ENCODE results near the gene CAVIN1.
"Not testable (repeated sequence)": the region's sequence is repeated elsewhere in the genome, so short reads cannot be mapped to it uniquely, and the experiment has no call there.

The CAVIN1 gene

GRCh38 chr17:42422958-42423712 lies at the start of gene CAVIN1:
TSS of gene CAVIN1 (minus strand) at chr17:42423256. CDS start at chr17:42423097, 159 bp downstream.
- Histone ChIP-seq H3K27me3 (ENCODE audit: insufficient read depth, low read length) (peaks cover 51% of the 10 kb centered on the region), H2AFZ (ENCODE audit: low read depth, low read length) (peak within 1 kb of the TSS; percentile 68), H3K4me3 (ENCODE audit: low read length) (peak within 1 kb of the TSS; percentile 41), H3K36me3 (ENCODE audit: insufficient read depth, low read length) (no peaks in the 10 kb centered on the region), H3K4me1 (ENCODE audit: insufficient read depth, low read length) (peaks cover 10% of the 10 kb centered on the region), H3K9me3 (ENCODE audit: low read length) (no peaks in the 10 kb centered on the region)

DNA sequence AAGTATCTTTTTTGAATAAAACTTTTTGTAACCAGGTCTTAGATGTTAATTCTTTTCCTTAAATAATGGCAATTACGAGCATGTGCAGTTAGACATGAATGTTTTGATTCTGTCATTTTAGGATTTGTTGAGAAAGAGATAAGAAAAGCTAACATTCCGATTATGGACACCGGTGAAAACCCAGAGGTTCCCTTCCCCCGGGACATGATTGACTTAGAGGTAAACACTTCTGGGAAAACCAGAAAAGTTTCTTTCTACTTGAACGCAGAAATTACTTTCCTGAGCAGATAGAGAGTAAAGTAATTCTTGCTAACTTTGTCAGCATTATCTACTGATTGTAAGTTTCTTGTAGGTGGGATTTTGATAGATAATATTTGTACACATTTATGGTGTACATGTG lies 44.8 kb upstream of the CAVIN1 start:
- Histone ChIP-seq H2AFZ (ENCODE audit: low read depth, low read length) (no peak overlapping the region), H3K4me3 (ENCODE audit: low read length) (no peak overlapping the region), H3K36me3 (ENCODE audit: insufficient read depth, low read length) (peaks cover 56% of the 10 kb centered on the region), H3K9me3 (ENCODE audit: low read length) (no peaks in the 10 kb centered on the region), H3K4me1 (ENCODE audit: insufficient read depth, low read length) (peaks cover 4% of the 10 kb centered on the region), H3K27me3 (ENCODE audit: insufficient read depth, low read length) (no peaks in the 10 kb centered on the region)

DNA sequence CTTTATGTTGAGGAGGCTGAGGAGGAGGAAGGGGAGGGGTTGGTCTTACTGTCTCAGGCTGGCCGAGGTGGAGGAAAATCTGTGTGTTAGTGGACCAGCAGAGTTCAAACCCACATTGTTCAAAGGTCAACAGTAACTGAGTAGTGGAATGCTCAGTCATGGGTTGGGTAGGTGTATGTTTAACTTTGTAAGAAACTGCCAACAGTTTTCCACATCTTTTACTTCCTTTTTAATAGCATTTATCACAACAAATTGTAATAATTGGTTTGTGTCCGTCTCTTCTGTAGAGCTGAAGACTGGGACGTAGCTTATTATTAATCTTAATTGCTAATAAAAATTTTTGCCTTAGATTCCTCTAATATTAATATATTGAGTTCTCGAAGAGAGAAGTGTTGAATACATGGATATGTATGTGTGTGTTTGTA lies 40.9 kb upstream of the CAVIN1 start:
- Histone ChIP-seq H3K4me3 (ENCODE audit: low read length) (no peak overlapping the region), H3K36me3 (ENCODE audit: insufficient read depth, low read length) (peaks cover 48% of the 10 kb centered on the region), H3K9me3 (ENCODE audit: low read length) (no peaks in the 10 kb centered on the region), H2AFZ (ENCODE audit: low read depth, low read length) (no peak overlapping the region), H3K27me3 (ENCODE audit: insufficient read depth, low read length) (no peaks in the 10 kb centered on the region), H3K4me1 (ENCODE audit: insufficient read depth, low read length) (peaks cover 16% of the 10 kb centered on the region)

- peaks cover 19% of the 10 kb centered on the region for H3K36me3 ChIP-seq (ENCODE audit: insufficient read depth, low read length)
- peak overlapping the region; percentile 83 for H3K4me3 ChIP-seq (ENCODE audit: low read length)
- H3K27me3 ChIP-seq (ENCODE audit: insufficient read depth, low read length): no peaks in the 10 kb centered on the region
- H2AFZ ChIP-seq (ENCODE audit: low read depth, low read length): no peak overlapping the region
- H3K4me1 ChIP-seq (ENCODE audit: insufficient read depth, low read length): peaks cover 16% of the 10 kb centered on the region
- H3K9me3 ChIP-seq (ENCODE audit: low read length): no peaks in the 10 kb centered on the region
Observed at GRCh38 chr17:42460371-42460770, 37.3 kb upstream of the CAVIN1 start.

DNA sequence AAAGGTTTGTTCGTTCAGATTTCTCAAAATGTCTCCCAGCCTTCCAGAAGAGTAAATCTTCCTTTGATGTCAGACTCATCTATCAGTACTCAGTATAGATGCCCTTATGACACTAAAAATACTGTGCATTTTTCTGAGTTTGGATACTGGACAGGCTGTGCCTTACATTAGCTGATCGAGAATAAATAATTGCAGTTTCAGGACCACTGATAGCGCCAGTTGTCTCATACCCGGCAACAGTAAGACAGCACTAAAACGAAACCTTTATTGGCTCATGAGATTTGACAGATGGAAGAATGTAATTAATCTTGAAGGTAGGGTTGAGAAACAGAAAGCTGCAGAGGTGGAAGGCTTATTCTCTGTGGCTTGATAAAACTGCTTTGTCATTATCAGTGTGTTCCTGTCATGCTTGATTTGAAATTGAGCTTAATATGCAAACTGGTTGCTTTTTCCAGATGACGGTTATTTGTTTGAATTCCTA lies 36.8 kb upstream of the CAVIN1 start:
- H3K36me3 ChIP-seq (ENCODE audit: insufficient read depth, low read length): peaks cover 16% of the 10 kb centered on the region
- H3K4me3 ChIP-seq (ENCODE audit: low read length): peak overlapping the region; percentile 83
- H3K27me3 ChIP-seq (ENCODE audit: insufficient read depth, low read length): no peaks in the 10 kb centered on the region
- H2AFZ ChIP-seq (ENCODE audit: low read depth, low read length): no peak overlapping the region
- no peaks in the 10 kb centered on the region for H3K9me3 ChIP-seq (ENCODE audit: low read length)
- peaks cover 16% of the 10 kb centered on the region for H3K4me1 ChIP-seq (ENCODE audit: insufficient read depth, low read length)

GRCh38 chr17:42459256-42459800 lies 36.3 kb upstream of the CAVIN1 start:
- H3K4me1 ChIP-seq (ENCODE audit: insufficient read depth, low read length): peaks cover 16% of the 10 kb centered on the region
- H2AFZ ChIP-seq (ENCODE audit: low read depth, low read length): peak overlapping the region; percentile 27
- H3K4me3 ChIP-seq (ENCODE audit: low read length): peak overlapping the region; percentile 83
- no peaks in the 10 kb centered on the region for H3K27me3 ChIP-seq (ENCODE audit: insufficient read depth, low read length)
- no peaks in the 10 kb centered on the region for H3K9me3 ChIP-seq (ENCODE audit: low read length)
- peaks cover 16% of the 10 kb centered on the region for H3K36me3 ChIP-seq (ENCODE audit: insufficient read depth, low read length)

DNA sequence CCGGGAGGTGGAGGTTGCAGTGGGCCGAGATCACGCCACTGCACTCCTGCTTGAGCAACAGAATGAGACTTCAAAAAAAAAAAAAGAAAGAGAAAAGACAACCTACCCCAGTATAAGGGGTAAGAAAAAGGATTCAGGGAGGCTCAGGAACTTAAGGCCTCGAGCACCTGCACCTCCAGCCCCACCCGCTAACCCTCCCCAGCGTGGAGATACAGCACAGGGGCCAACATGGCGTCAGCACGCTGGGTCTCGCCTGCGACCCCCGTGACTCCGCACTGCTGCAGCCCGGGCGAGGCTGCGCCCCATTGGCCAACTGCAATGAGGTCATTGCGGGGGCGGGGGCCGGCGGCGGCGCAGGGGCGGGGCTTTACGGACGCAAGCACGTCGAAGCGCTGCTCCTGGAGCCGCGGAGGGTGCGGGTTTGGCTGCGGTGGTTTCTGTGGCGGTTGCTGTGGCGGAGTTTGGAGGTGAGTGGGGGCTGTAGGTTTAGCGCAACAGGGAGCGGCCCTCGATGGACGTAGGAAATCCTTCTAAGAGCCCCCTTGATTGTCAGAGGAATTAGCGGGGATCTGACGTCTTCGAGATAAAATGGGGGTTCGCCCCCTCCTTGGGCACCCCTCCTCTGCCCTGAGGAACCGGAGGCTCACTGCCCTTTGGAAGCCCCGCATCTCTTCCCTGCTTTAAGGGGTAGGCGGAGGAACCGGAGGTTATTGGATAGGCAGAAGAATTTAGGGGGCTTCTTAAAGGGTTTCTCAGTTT lies 35.6 kb upstream of the CAVIN1 start, which contains the start of gene ATP6V0A1:
ATP6V0A1 (plus strand) TSS at position 382 of the 759 bp plus-strand sequence. CDS start 2,017 bp downstream, outside the sequence.
- Histone ChIP-seq H3K4me1 (ENCODE audit: insufficient read depth, low read length) (peaks cover 12% of the 10 kb centered on the region), H3K4me3 (ENCODE audit: low read length) (peak within 1 kb of the TSS; percentile 83)

DNA sequence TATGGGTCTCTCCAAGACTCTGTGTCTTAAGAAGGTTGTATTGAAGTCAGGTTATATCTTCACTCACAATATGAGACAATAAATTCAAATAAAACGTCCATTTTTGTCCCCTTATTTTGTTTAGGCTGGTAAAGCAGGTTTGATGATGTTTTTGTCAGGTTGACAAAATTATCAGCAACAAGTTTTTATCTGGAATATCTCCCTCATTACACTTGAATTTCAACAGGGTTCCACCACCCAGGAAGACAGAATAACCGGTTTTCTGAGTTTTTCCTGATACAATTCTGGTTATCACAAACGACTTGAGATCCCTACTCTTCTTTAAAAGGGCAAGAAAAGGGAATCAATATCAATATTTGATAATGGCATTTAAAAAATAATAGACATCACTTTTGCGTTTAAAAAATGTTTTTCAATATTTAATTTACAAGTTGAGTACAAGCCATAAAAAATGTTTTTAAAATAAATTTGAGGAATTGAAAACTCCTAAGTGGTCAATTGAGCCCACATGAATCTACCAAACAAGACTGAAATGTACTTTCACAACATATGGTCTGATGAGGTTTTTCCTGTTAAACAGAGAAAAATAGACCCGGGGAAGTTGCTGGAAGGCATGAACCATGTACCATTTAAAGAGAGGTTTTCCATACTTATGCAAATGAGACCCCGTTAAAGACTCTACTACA lies 34.2 kb upstream of the CAVIN1 start:
- Histone ChIP-seq H3K36me3 (ENCODE audit: insufficient read depth, low read length) (peaks cover 12% of the 10 kb centered on the region), H3K4me1 (ENCODE audit: insufficient read depth, low read length) (peaks cover 12% of the 10 kb centered on the region), H3K4me3 (ENCODE audit: low read length) (no peak overlapping the region), H3K9me3 (ENCODE audit: low read length) (no peaks in the 10 kb centered on the region), H3K27me3 (ENCODE audit: insufficient read depth, low read length) (no peaks in the 10 kb centered on the region), H2AFZ (ENCODE audit: low read depth, low read length) (no peak overlapping the region)

More for the DNA sequence above, 35.6 kb upstream of the CAVIN1 start, which contains the start of gene ATP6V0A1:
- H2AFZ ChIP-seq (ENCODE audit: low read depth, low read length): peak within 1 kb of the TSS; percentile 27
- H3K36me3 ChIP-seq (ENCODE audit: insufficient read depth, low read length): peaks cover 16% of the 10 kb centered on the region
- no peaks in the 10 kb centered on the region for H3K9me3 ChIP-seq (ENCODE audit: low read length)
- H3K27me3 ChIP-seq (ENCODE audit: insufficient read depth, low read length): no peaks in the 10 kb centered on the region

DNA sequence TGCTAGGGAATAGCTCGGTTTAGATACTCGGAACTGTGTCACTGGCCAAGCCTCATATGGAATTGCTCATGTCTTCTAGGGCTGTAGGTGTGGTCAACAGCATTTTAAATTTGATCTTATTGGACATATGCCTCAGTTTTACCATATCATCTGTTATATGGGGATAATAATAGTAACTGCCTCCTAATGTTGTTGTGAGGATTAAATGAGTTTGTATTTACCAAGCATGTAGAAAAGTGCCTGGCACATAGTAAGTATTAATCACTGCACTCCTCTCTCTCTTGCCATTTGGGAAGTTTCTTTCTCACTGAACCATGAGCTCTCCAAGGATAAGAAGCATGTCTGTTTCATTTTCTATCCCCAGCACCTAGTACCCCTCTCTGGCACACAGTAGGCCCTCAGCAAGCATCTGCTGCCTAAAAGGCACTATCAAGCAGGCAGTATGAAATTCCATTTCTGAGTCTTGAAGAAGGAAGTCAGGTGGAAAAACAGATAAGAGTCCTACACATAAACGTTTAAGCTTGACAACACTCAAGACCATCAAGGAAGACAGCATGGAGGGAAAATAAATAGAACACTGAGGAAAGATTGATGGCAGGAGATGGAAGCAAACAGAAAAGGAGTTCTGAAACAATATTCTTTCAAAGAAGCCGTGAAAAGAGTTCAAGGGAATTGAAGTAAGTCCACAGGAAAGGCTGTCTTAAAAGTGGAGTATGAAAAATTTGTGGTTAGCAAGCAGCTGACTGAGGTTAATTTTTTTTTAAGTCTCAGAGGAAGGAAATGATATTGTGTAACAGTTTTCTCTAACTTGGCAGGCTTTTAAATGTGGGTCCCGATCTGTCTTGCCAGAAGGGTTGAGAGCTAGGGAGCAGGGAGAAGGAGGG lies 33.4 kb upstream of the CAVIN1 start:
- H3K27me3 ChIP-seq (ENCODE audit: insufficient read depth, low read length): no peaks in the 10 kb centered on the region
- no peaks in the 10 kb centered on the region for H3K9me3 ChIP-seq (ENCODE audit: low read length)
- H2AFZ ChIP-seq (ENCODE audit: low read depth, low read length): no peak overlapping the region
- no peak overlapping the region for H3K4me3 ChIP-seq (ENCODE audit: low read length)
- H3K4me1 ChIP-seq (ENCODE audit: insufficient read depth, low read length): peaks cover 12% of the 10 kb centered on the region
- H3K36me3 ChIP-seq (ENCODE audit: insufficient read depth, low read length): peaks cover 7% of the 10 kb centered on the region

- H3K27me3 ChIP-seq (ENCODE audit: insufficient read depth, low read length); H2AFZ ChIP-seq (ENCODE audit: low read depth, low read length); H3K4me3 ChIP-seq (ENCODE audit: low read length); H3K9me3 ChIP-seq (ENCODE audit: low read length); H3K4me1 ChIP-seq (ENCODE audit: insufficient read depth, low read length); H3K36me3 ChIP-seq (ENCODE audit: insufficient read depth, low read length): not testable (repeated sequence)
Observed at GRCh38 chr17:42454987-42455386, 31.9 kb upstream of the CAVIN1 start.

GRCh38 chr17:42453439-42453838 lies 30.4 kb upstream of the CAVIN1 start:
- H3K27me3 ChIP-seq (ENCODE audit: insufficient read depth, low read length): no peaks in the 10 kb centered on the region
- H3K4me3 ChIP-seq (ENCODE audit: low read length): no peak overlapping the region
- H3K36me3 ChIP-seq (ENCODE audit: insufficient read depth, low read length): no peaks in the 10 kb centered on the region
- no peak overlapping the region for H2AFZ ChIP-seq (ENCODE audit: low read depth, low read length)
- H3K4me1 ChIP-seq (ENCODE audit: insufficient read depth, low read length): no peaks in the 10 kb centered on the region
- no peaks in the 10 kb centered on the region for H3K9me3 ChIP-seq (ENCODE audit: low read length)

DNA sequence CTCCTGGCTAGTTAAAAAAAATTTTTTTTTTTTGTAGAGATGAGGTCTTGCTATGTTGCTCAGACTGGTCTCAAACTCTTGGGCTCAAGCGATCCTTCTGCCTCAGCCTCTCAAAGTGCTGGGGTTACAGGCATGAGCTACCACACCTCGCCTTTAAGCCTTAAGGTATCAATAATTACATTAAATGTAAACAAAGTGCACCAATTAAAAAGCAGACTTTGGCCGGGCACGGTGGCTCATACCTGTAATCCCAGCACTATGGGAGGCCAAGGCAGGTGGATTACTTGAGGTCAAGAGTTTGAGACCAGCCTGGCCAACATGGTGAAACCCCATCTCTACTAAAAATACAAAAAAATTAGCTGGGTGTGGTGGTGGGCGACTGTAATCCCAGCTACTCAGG lies 28.2 kb upstream of the CAVIN1 start:
- H3K27me3 ChIP-seq (ENCODE audit: insufficient read depth, low read length); H3K9me3 ChIP-seq (ENCODE audit: low read length); H3K4me3 ChIP-seq (ENCODE audit: low read length); H2AFZ ChIP-seq (ENCODE audit: low read depth, low read length); H3K4me1 ChIP-seq (ENCODE audit: insufficient read depth, low read length); H3K36me3 ChIP-seq (ENCODE audit: insufficient read depth, low read length): not testable (repeated sequence)

Measured in neuron (in vitro differentiated cells).